ENCODE results near the gene RGPD5.
"Not testable (repeated sequence)": the region's sequence is repeated elsewhere in the genome, so short reads cannot be mapped to it uniquely, and the experiment has no call there.

The RGPD5 gene

GRCh38 chr2:109893736-109894135 is 99.6 kb downstream of the RGPD5 start:
- not testable (repeated sequence) for ATAC-seq

GRCh38 chr2:109894141-109894540 is 100.0 kb downstream of the RGPD5 start:
- not testable (repeated sequence) for ATAC-seq

- ATAC-seq = not testable (repeated sequence)
Measured at GRCh38 chr2:109895090-109895869, 101.2 kb downstream of the RGPD5 start.

- peak; percentile 79 for ATAC-seq
Measured at GRCh38 chr2:109896212-109896611, 102.1 kb downstream of the RGPD5 start.

- peak; percentile 72 for ATAC-seq
Measured at GRCh38 chr2:109897769-109898461, 103.8 kb downstream of the RGPD5 start.

- ATAC-seq = peak; percentile 65; the same call in 1 of the 3 replicates
Measured at GRCh38 chr2:109898462-109899336, 104.6 kb downstream of the RGPD5 start, which contains the start of gene LIMS3. Gene LIMS3, plus strand, starts transcription at chr2:109898688. Its CDS starts 41 bp downstream, at chr2:109898729.

GRCh38 chr2:109905796-109906195 is 111.7 kb downstream of the RGPD5 start:
- ATAC-seq = peak; percentile 97

Measured in SK-N-SH treated with all-trans-retinoic acid at 6 μM for 48 hours (cell line).